Kidney capillary endothelial cell (primary cell): ENCODE measurements around the gene RPUSD4.

Source experiments
- DNase-seq: peaks from one replicate; pipeline ENCODE4 v3.0.0-alpha.2; 2018; ENCODE audit warnings: low spot score

The RPUSD4 gene

DNA sequence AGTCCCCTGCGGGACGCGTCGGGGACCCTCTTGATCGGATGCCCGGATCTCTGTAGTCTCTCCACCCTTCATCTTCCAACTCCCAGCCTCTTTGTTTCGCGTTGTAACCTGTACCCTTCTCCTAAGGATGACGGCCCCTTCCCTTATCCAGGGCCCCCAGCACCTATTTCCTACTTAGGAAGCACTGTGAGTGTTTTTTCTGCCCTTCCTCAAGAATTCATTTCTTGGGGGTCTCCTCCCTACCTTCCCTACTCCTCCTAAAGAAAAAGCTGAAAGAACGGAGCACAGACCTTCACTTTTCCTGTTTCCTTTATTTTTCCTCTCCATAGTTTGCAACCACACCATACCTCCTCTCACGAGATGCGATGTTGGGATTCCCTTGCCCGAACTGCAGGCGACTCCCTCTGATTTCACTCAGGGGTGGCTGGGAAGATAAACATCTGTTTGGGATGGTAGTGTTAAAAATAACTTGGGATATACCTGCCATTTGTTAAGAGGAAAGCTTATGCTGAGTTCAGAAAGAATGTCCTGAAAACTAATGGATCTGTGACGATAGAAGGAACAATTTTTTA, 725 bp upstream of the RPUSD4 start:
- DNase-seq = no peak

- peak; percentile 21 for DNase-seq
Observed at GRCh38 chr11:126210871-126211235, 597 bp downstream of the RPUSD4 start.

DNA sequence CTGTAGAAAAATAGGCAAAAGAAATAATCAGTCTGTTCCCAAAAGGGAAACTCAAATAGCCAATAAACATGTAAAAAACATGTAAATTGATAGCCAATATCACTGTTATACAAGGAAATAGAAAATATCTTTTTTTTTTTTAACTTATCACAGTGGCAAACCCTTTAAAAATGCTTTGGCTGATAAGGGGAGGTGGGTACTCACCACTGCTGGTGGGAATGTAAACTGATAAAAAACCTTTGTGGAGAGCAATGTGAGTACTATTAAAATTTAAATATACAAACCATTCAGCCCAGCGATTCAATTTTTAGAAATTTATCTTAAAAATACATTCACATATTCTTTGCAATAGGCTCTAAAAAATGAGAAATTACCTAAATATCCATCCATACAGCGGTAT, 3.6 kb downstream of the RPUSD4 start:
- DNase-seq = no peak

- DNase-seq = no peak
Observed at GRCh38 chr11:126205359-126205758, 6.1 kb downstream of the RPUSD4 start.

DNA sequence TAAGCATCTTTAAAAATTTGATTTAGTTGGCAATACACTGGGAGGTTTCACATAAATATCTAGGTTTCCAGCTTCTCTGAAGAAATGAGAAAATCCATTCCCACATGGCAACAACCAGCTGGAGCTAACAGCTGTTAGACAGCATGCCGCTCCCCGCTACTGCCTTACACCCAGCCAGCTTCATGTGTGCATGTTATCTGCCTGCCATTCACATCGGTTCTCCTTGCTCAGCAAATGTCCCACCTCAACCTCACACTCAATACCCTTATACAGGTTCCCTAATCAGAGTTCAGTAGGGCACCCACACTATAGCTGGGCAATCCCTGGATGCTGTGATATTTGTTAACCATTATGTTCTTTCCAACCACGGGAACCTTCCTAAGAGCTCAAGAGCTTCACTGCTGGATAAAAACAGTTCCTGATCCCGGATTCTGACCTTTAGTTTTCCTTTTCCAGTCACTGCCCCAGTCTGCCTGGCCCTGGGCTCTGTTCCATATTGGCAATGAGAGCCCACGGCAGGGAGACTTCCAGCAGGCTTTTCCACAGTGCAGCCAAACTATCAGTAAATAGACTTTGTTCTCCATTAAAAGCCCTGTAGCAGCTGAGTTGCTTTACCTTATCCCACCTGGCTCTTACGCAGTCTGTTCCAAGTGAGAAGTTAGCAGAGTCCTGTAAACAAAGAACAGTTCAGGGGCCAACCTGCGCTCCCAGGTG, 8.6 kb downstream of the RPUSD4 start:
- DNase-seq = no peak

DNA sequence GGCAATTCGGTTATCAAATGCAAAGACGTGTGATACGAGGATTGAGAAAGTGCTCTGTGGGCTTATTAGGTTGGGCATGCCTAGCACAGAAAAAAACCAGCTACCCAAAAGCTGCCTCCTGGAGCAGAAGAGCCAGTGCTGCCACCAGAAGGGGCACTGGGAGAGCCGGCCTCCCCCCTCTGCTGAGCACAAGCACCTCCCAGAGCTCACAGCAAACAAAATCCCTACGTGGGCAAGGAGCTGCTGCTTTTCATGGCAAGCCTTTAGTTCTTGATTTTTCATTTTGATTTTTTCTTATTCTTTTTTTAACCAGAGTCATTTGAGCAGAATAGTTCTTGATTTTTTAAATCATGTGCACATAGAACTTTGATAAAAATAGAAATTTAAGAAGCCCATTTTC, 12.8 kb downstream of the RPUSD4 start:
- no peak for DNase-seq

- no peak for DNase-seq
Observed at GRCh38 chr11:126197277-126197939, 14.0 kb downstream of the RPUSD4 start.

GRCh38 chr11:126195119-126195518, 16.3 kb downstream of the RPUSD4 start:
- DNase-seq = no peak

DNA sequence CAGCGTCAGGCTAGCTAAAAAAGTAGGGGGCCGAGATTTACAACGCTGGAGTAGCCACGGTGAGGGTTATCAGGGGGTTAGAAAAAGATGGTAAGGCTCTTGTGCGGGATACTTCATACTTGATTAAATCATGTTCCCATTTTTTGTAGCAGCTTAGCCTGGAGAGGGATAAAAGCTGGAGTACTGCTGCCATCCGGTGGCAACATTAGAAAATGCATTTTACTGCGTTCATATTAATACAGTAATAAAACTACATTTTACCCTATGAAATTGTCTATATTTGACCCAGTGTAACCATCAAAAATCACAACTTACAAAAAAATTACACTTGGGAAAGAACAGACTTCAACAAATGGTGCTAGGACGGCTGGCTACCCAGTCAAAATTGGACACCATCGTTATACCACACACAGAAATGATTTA, 17.3 kb downstream of the RPUSD4 start:
- peak; percentile 52 for DNase-seq

GRCh38 chr11:126193038-126193478, 18.4 kb downstream of the RPUSD4 start:
- DNase-seq = no peak

- no peak for DNase-seq
Observed at GRCh38 chr11:126192361-126192760, 19.1 kb downstream of the RPUSD4 start.

DNA sequence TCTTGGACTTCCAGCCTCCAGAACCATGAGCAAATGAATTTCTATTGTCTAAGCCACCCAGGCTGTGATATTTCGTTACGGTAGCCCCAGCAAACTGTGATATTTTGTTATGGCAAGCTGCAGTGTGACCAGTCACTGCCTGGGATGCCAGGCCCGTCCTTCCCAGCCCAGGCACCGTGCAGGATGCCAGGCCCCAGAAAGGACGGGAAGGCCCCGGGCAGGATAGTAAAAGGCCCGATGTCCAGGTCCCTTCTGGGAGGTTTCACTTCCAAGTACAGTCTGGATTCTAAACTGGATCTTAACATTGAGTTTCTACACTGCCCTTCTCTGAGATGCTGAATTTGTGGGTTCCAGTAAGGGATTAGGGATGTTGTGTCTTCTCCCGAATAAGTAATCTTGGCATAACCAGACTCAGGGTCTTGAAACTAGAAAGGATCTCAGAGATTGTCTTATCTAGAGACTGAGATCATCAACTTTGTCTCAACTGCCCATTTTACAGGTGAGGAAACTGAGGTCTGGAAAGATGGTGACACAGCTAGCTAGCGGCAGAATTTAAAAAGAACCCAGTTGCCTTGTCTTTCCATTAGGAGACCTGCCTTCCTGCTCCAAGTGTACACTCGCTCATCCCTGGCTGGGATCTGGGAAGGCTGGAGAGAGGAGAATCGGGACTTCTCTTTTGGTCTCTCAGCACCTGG, 19.9 kb downstream of the RPUSD4 start:
- DNase-seq = no peak

GRCh38 chr11:126190792-126191191, 20.7 kb downstream of the RPUSD4 start:
- no peak for DNase-seq

- DNase-seq = no peak
Observed at GRCh38 chr11:126189109-126189929, 22.1 kb downstream of the RPUSD4 start.

DNA sequence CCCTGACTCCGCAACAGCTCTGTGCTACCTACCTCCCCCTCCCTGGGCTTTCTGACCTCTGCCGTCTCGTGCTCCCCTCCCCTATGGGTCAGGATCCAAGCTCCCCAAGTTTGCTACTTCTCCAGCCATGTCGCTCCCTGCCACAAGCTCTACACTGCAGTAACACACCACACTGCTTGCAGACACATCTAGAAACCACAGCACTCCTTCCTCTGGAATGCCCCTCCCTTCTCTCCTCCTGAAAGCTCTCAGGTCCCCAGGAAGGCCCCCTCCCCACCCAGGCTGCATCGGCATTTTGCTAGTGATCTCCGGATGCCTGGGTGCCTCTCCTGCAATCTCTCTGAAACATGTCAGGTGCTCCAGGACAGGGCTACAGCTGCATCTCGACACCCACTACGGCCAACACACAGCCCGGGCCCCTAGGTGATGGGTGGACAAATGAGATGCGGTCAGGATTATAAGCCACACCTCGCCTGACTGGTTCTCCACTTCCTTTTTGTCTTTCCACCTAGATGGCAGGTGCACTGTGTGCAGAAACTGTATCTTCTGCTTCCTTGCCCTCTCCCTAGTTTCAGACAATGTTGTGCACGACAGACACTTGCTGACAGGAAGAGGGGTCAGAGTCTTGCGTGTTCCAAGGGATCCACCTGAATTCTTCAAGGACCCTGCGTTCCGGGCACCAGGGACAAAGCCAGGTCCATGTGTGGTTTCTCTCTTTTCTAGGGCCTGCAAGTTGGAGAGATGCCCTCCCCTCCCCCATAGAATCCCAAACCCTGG, 22.9 kb downstream of the RPUSD4 start:
- DNase-seq = no peak

- DNase-seq = no peak
Observed at GRCh38 chr11:126186708-126187529, 24.5 kb downstream of the RPUSD4 start.

DNA sequence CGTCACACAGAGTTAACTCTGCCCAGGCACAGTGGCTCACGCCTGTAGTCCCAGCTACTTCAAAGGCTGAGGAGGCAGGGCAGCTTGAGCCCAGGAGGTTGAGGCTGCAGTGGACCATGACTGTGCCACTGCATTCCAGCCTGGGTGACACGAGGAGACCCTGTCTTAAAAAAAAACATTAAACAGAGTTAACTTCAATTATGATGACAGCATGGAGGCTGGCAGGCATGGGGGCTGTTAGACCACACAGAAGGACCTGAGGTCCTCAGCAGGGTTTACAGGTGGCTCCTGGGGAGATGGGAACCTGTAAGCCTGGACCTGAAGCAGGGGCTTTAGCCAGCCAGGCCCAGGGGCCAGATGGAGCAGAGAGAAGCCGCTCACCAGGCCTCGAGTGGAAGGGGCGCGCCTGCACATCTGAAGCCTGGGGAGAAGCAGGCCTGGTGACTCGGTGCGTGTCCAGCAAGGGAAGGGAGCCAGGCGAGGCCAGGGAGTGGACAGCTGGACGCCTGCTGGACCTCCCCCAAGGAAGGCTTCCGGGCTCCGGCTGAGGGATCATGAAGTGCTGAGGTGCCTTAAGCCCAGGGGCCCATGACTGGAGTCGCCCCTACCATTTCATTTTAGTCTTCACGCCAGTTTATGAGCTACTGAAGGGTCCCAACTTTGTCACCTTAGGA, 25.3 kb downstream of the RPUSD4 start:
- DNase-seq = no peak

DNA sequence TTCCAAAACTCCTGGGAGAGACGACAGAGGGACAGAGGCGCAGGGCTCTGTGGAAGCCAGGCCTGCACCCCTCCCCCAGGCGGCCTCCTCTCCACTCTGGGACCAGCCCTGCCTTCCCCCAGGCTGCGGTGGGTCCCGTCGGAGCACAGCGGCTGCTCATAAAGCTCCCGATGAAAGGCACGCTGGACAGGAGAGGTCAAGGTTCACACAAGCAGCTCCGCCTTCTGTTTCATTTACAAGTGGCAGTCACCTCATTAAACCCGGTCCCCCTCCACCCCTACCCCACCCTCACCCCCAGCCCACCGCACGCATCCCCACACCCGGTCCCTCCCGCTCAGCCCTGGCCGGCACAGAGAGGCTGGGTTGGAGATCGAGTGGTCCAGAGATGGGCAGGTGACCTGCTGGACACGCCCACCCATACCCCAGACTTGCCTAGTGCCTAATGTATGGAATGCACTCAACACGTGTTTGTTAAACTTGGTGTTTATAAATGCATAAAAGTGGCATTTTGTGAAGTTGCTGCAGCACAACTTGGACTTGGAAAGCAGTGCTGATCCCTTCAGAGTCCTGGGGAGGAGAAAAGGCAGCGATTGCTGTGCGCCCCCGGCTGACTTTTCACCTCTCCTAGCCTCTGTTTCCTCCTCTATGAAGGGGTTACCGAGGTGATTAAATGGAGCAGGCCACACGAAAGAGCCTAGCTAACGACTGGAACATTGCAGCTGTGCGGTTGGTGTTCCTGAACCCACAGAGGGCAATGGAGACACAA, 26.0 kb downstream of the RPUSD4 start:
- no peak for DNase-seq
